Measurements from ENCODE around the gene SELP.

Gene SELP

DNA sequence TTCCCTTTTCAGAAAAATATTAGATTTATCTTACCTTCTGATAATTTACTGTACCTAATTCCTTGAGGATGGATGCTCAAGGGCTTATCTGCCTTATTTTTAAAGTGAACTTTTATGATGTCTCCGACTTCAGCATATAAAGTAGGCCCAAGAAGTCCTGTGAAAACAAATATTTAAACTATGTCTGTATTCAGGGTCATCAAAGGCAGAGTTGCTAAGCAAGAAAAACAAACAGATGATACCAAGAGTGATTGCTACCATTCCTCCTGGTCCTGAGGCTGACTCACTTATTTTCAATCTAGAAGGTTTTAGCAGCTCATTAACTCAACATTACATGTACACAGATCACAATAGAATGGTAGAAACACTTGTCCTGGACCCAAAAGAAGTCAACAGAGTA is 57.7 kb downstream of the SELP start:
- DNase-seq: no peak

- DNase-seq: no peak
These were observed 58.5 kb downstream of the SELP start for GRCh38 chr1:169571450-169571849.

DNA sequence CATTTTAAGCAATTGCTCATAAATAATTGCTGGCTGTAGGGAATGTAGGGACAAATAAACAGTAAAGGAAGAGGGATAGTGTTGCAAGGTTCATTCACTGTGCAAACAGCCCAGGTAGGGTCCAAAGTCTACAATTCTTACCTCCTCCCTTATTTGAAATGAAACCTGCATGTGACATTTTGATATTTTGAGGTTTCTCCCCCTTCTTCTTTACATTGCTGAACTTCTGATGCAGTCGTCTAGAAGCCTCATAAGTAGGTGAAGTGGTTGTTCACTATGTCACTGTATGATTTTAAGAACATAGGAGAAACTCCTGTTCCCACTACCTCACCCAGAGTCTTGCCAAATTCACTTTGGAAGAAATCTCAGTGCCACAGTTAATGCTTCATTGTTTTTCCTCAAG is 59.8 kb downstream of the SELP start:
- no peak for DNase-seq

DNA sequence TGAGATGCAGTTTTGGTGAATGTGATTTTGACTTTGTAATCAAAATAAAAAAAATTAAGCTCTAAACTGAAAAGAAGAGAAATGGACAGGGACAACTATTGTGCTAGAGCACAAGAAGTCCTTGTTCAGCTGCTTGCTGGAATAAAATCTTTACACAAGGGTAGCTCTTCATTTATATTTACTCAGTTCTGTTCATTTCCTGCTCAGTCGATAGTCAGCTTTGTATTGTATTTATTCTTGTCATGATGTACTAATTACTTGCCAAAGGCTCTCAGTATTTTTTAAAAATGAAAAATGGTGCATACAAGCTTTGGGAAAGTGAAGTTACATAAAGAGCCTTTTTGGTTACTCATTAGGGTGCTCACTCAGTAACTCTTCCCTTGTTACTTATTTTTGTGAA is 61.4 kb downstream of the SELP start:
- DNase-seq: no peak

GRCh38 chr1:169565335-169566271 is 64.3 kb downstream of the SELP start:
- DNase-seq: no peak

GRCh38 chr1:169563650-169564049 is 66.3 kb downstream of the SELP start:
- DNase-seq: peak; percentile 14

- DNase-seq: no peak
These were observed 66.8 kb downstream of the SELP start for GRCh38 chr1:169563019-169563615.

GRCh38 chr1:169561692-169562091 is 68.2 kb downstream of the SELP start:
- DNase-seq: no peak

GRCh38 chr1:169557131-169557530 is 72.8 kb downstream of the SELP start:
- DNase-seq: no peak

GRCh38 chr1:169550294-169550693 is 79.6 kb downstream of the SELP start:
- peak; percentile 50 for DNase-seq

DNA sequence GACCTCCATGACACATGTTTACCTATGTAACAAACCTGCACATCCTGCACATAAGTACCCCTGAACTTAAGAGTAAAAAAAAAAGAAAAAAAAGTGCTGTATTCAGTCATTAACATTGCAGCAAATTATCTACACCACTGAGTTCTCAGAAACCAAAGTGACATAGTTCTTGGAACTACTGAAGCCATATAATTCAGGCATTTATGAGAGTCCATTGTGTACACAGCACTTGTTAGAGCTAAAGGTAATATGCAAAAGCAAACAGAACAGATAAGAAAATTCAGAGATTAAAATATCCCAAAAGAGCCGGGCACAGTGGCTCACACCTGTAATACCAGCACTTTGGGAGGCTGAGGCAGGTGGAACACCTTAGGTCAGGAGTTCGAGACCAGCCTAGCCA is 81.6 kb downstream of the SELP start:
- no peak for DNase-seq

DNA sequence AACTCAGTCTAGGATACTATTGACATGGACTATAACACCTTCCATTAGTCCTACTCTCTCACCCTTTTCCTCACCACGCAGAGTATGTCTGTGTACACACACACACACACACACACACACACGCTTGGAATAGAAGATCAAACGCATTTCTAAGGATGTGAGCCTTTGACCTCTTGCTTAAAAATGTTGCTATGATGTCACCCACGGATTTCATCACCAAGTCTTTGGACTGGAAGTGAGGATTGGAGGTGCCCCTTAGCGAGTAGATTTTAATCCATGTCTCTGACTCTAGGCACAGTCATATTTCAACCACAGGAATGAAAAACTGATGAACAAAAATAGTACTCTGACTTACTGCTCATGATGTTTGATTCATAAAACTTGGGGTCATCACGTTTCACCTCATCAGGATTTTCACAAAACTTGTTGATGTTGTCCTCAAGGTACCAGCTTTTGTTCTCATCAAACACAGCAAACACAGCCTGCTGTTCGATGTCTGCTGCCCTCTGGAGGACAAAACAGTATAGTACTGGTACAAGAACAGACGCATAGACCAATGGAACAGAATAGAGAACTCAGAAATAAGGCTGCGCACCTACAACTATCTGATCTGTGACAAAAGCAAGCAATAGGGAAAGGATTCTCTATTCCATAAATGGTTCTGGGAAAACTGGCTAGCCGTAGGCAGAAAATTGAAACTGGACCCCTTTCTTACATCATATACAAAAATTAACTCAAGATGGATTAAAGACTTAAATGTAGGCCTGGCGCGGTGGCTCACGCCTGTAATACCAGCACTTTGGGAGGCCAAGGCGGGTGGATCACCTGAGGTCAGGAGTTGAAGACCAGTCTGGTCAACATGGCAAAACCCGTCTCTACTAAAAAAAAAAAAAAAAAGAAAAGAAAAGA is 83.6 kb downstream of the SELP start:
- peak; percentile 80 for DNase-seq

DNA sequence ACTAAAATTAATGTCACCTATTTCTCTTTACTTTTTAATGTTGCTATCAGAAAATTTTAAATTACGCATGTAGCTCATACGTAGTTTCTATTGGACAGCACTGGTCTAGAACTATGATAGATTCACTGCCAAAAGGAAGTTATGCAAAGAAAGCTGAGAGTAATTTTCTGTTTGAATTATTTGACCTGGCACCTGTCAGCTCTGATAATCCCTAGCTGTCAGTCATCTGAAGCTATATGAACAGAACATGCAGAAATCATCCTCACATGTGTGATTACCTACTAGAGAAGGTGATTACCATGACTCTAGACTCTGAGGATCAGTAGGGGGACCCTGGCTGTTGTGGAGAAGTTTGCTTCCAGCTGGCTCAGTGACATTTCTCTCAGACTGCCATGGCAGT is 84.5 kb downstream of the SELP start:
- no peak for DNase-seq

GRCh38 chr1:169538998-169539871 is 90.7 kb downstream of the SELP start:
- DNase-seq: no peak

Measured in inflammatory macrophage treated with lipopolysaccharide for 4 hours (primary cell).